ENCODE results near the gene CLEC17A.

- TF ChIP-seq CTCF (IDR thresholded peaks at IDR 0.05; ENCODE audit: poor library complexity, severe bottlenecking) (no peak), TAF1 (IDR thresholded peaks at IDR 0.05; ENCODE audit: low read depth) (no peak), REST (IDR thresholded peaks at IDR 0.05; ENCODE audit: borderline replicate concordance) (no peak), RAD21 (conservative IDR thresholded peaks at IDR 0.05) (no peak), MXI1 (conservative IDR thresholded peaks at IDR 0.05; ENCODE audit: poor library complexity, severe bottlenecking) (no peak)
Measured at GRCh38 chr19:14570864-14571527, 11.9 kb upstream of the CLEC17A start.
